Kidney (tissue), 14 donors: ENCODE measurements around the gene PHLDB1. TPM values are rescaled to one million over a fixed set of nuclear protein-coding genes. Genes with fewer than 3 reads are reported as not detected.

Source experiments
- DNase-seq, 5 donors: peaks; one replicate each; pipeline ENCODE4 v3.0.0-alpha.2; 2013 to 2020
- FAIRE-seq: peaks from 2 replicates; lab custom pipeline; 2012; peaks lifted over from hg19 to GRCh38; lab: Jason Lieb, UNC
- H3K27ac ChIP-seq, 2 donors: one replicate each; pipeline ENCODE4 v1.7.0; 2013; ENCODE audit warnings: low read depth in 2 of 2, low read length in 2 of 2, inconsistent platforms in 1 of 2
- H3K27me3 ChIP-seq: one replicate; pipeline ENCODE4 v1.7.1; 2013; ENCODE audit warnings: low read length, inconsistent platforms; ENCODE audit not compliant: control insufficient read depth, insufficient read depth
- H3K36me3 ChIP-seq, 3 donors: one replicate each; pipeline versions ENCODE4 v1.7.0 to v1.7.1; 2013; ENCODE audit warnings: low read length in 3 of 3, control low read depth in 1 of 3, inconsistent platforms in 1 of 3; ENCODE audit not compliant: insufficient read depth in 3 of 3, control insufficient read depth in 2 of 3
- H3K4me1 ChIP-seq, 3 donors: one replicate each; pipeline versions ENCODE4 v1.7.0 to v1.7.1; 2013; ENCODE audit warnings: low read length in 3 of 3, inconsistent platforms in 1 of 3, low read depth in 1 of 3; ENCODE audit not compliant: control insufficient read depth in 2 of 3, insufficient read depth in 2 of 3
- H3K4me3 ChIP-seq, 3 donors: one replicate each; pipeline versions ENCODE4 v1.7.0 to v1.8.1; 2013; ENCODE audit warnings: low read length in 3 of 3, control low read depth in 1 of 3, inconsistent platforms in 1 of 3
- H3K9ac ChIP-seq, 3 donors: one replicate each; pipeline versions ENCODE4 v1.7.0 to v1.7.1; 2013; ENCODE audit warnings: low read length in 3 of 3, control low read depth in 1 of 3, inconsistent platforms in 1 of 3
- H3K9me3 ChIP-seq, 3 donors: one replicate each; pipeline versions ENCODE4 v1.7.0 to v1.7.1; 2013; ENCODE audit warnings: low read length in 3 of 3, control low read depth in 1 of 3, inconsistent platforms in 1 of 3; ENCODE audit not compliant: control insufficient read depth in 2 of 3, insufficient read depth in 1 of 3
- intact Hi-C: fragments of 100-400 bp; cut with DNase I; formaldehyde crosslinking; loops from one replicate; pipeline ENCODE4 v1.11.1; 2022
- polyA plus RNA-seq: library from polyadenylated mRNA; stranded (reverse); fragments of 350-450 nt; fragmentation: Illumina TruSeq; extraction: RNeasy Lipid Tissue Mini Kit (QIAGEN cat#74804); gene quantifications from one replicate; pipeline ENCODE4 v1.2.3, GENCODE V29; 2014; ENCODE audit warnings: low read depth, low replicate concordance; ENCODE audit not compliant: insufficient read depth
- total RNA-seq: library from RNA; stranded (reverse); fragmentation: NEBNext Ultra II Directional; extraction: Animal tissue kit (Norgen Biotek cat#: 25700); gene quantifications from one replicate; pipeline ENCODE4 v1.2.1, GENCODE V29; 2021
- TF ChIP-seq, protein P1 (sequence below): IDR thresholded peaks from 3 replicates; pipeline ENCODE4 v1.5.1; 2012; ENCODE audit warnings: mild to moderate bottlenecking, moderate library complexity, borderline replicate concordance; ENCODE audit not compliant: insufficient read depth; ENCODE audit errors: extremely low read depth
- donor health status: control.
- donor health status: control.
- donor health status: control.
- donor health status: control.
- donor health status: control.
- donor health status: DM: yes; HTN: yes; CAD: no.
- donor health status: Normal renal cell carcinoma (clear cell type).

Gene PHLDB1
- total and polyA plus RNA-seq, 2 donors from 2014 or later = 39.1 to 118 TPM

DNA sequence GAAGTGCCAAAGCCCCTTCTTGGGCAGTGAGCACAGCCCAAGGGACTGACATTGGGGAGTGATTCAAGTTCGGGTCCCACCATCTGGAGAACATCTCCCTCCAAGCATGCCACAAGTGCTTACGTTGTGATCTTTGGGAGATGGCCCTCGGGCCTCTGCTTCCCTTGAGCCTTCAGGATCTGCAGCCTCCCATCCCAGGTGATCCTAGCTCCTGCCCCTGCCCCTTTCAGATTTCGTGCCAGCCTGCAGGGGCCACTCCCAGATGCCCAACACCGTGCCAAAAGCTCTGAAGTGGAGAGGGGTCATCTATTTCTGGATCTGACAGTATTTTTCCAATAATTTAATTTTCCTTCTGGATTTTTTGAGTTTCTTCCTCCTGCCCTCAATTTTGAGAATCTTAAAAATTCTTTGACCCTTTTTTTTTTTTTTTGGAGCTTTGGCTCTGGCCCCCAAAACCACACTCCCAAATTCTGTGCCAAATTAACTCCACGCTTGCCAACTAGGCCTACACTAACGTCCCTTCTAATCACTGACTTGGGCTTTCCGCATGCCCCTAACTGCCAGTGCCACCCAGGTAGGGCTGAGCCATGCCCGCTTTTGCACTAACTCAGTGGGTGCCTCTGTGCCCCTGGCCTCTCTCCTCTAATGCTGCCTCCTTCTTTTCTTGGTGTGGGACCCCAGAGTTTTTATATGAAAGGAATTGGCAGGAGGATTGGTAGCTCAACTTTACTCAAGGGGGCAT, 25.3 kb downstream of the PHLDB1 start:
- Histone ChIP-seq H3K27ac (no peak overlapping the region), H3K9me3 (no peaks in the 10 kb centered on the region), H3K9ac (no peak overlapping the region), H3K36me3 (peaks cover 10 to 42% (median 18%) of the 10 kb centered on the region in 3 donors), H3K4me3 (no peak overlapping the region), H3K4me1 (peaks cover 2 to 15% (median 13%) of the 10 kb centered on the region in 3 donors), H3K27me3 (no peaks in the 10 kb centered on the region)
- intact Hi-C loops = no loop called here
- FAIRE-seq (no peak), DNase-seq (no peak)
- TF ChIP-seq, protein P1, sequence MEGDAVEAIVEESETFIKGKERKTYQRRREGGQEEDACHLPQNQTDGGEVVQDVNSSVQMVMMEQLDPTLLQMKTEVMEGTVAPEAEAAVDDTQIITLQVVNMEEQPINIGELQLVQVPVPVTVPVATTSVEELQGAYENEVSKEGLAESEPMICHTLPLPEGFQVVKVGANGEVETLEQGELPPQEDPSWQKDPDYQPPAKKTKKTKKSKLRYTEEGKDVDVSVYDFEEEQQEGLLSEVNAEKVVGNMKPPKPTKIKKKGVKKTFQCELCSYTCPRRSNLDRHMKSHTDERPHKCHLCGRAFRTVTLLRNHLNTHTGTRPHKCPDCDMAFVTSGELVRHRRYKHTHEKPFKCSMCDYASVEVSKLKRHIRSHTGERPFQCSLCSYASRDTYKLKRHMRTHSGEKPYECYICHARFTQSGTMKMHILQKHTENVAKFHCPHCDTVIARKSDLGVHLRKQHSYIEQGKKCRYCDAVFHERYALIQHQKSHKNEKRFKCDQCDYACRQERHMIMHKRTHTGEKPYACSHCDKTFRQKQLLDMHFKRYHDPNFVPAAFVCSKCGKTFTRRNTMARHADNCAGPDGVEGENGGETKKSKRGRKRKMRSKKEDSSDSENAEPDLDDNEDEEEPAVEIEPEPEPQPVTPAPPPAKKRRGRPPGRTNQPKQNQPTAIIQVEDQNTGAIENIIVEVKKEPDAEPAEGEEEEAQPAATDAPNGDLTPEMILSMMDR = no peak

DNA sequence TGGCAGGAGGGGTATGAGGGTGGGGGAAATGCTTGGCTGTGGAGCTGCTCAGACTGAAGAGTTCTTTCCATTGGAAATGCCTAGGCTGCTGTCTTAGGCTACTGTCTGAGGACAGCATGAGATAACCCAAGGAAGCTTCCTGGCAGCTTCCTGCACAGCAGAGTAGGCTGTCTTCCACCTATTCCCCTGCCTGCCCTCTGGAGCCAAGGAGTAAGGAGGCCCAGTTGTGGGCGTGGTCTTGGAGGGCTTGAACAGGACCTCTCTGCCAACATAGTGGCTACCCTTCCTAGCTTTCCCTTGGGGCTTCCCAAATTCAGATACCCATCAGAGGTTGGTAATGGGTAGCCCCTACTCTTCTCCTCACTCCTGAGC, 25.9 kb downstream of the PHLDB1 start:
- no peak overlapping the region for H3K4me3 ChIP-seq
- H3K9me3 ChIP-seq = no peaks in the 10 kb centered on the region
- H3K27me3 ChIP-seq = no peaks in the 10 kb centered on the region
- DNase-seq = no peak
- no peak overlapping the region for H3K9ac ChIP-seq
- intact Hi-C loops = no loop called here
- no peak for FAIRE-seq
- no peak overlapping the region for H3K27ac ChIP-seq
- H3K4me1 ChIP-seq = peaks cover 2 to 15% (median 13%) of the 10 kb centered on the region in 3 donors
- TF ChIP-seq, protein P1 = no peak
- H3K36me3 ChIP-seq = peaks cover 10 to 39% (median 16%) of the 10 kb centered on the region in 3 donors

DNA sequence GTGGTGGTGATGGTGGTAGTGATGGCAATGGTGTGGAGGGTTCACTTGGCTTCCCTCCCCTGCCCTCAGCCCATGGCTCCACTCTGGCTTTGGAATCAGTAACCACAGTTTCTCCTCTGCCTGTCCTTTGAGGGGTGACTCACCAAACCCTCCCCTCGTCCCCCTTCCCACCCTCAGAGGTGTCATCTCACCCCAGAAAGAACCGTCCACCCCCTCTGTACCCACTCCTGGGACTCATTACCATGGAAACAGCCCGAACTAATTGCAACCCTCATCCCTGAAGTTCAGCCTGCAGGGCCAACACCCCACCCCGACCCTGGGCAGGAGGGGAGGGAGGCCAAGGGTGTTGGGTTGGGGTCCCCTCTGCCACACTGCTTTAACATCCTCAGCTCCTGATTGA, 26.6 kb downstream of the PHLDB1 start:
- Histone ChIP-seq H3K4me3 (peak overlapping the region in 1 of 3 donors; percentile 6), H3K27ac (peak overlapping the region; percentile 37 to 60), H3K4me1 (peaks cover 2 to 15% (median 13%) of the 10 kb centered on the region in 3 donors), H3K27me3 (no peaks in the 10 kb centered on the region), H3K36me3 (peaks cover 7 to 32% (median 10%) of the 10 kb centered on the region in 3 donors), H3K9ac (no peak overlapping the region), H3K9me3 (no peaks in the 10 kb centered on the region)
- no peak for FAIRE-seq
- peak in 1 of 5 donors; percentile 57 for DNase-seq
- intact Hi-C loops = no loop called here
- TF ChIP-seq, protein P1 = no peak
